HCT116 (cell line): ENCODE measurements around the gene RNF220. TPM values are rescaled to one million over a fixed set of nuclear protein-coding genes. Genes with fewer than 3 reads are reported as not detected.

Experiments used
- ATAC-seq: fragments of 200-7000 bp; cut with Tn5 transposase; 2 replicates; pipeline ENCODE4 v1.9.1; 2020; ENCODE audit warnings: mild to moderate bottlenecking, moderate library complexity
- BruUV-seq: library from RNA; stranded (reverse); fragments of 400-500 nt; replicated peaks from 2 replicates; lab custom pipeline; 2021; lab: Mats Ljungman, UMichigan
- CTCF ChIA-PET: fragments of 300-600 bp; sonication (Branson Sonifier 250); formaldehyde crosslinking; loops from one replicate; lab custom pipeline; 2021; ENCODE audit warnings: antibody characterized with exemption; lab: Charles Lee
- POLR2A ChIA-PET: fragments of 300-600, 350-600 bp; sonication (Branson Sonifier 250); formaldehyde crosslinking; loops from one replicate; lab custom pipeline; 2021; ENCODE audit warnings: antibody characterized with exemption; lab: Charles Lee
- RAD21 ChIA-PET, 2 experiments: fragments of 300-600 bp; sonication (Branson Sonifier 250); formaldehyde crosslinking; loops; one replicate each; lab custom pipeline; 2023; ENCODE audit warnings: low total read pairs in 2 of 2; ENCODE audit not compliant: uncharacterized antibody in 2 of 2, unreplicated experiment in 2 of 2, low non-redundant PET in 1 of 2; lab: Charles Lee
- DNase-seq: peaks from one replicate; pipeline ENCODE4 v3.0.0-alpha.2; 2010; ENCODE audit warnings: low read depth, low spot score
- H2AFZ ChIP-seq: fragments of 200-600 bp; shearing (Covaris generic), sonication (generic); 2 replicates; pipeline ENCODE4 v1.6.1; 2017; ENCODE audit warnings: low read depth, mixed run types, mixed read lengths, antibody characterized with exemption, low read length; ENCODE audit not compliant: poor library complexity, severe bottlenecking
- H3K27ac ChIP-seq: 2 replicates; pipeline ENCODE4 v1.5.1; 2012; ENCODE audit warnings: low read depth, low read length
- H3K27me3 ChIP-seq: fragments of 200-600 bp; sonication (generic); 2 replicates; pipeline ENCODE4 v1.6.1; 2016; ENCODE audit warnings: mixed run types, low read length, mixed read lengths; ENCODE audit not compliant: insufficient read depth
- H3K36me3 ChIP-seq, 2 experiments: fragments of 200-500 bp in 1 of 2; fragments of 200-600 bp in 1 of 2; sonication (Bioruptor generic) in 1 of 2; sonication (generic) in 1 of 2; 2 replicates each; pipeline versions ENCODE4 v1.5.1 to v1.6.1; 2014 to 2016; ENCODE audit warnings: low read length in 2 of 2, inconsistent platforms in 1 of 2, mixed read lengths in 1 of 2, mixed run types in 1 of 2; ENCODE audit not compliant: insufficient read depth in 2 of 2, control insufficient read depth in 1 of 2
- H3K4me1 ChIP-seq, 2 experiments: fragments of 200-600 bp in 1 of 2; sonication (generic) in 1 of 2; 2 replicates each; pipeline versions ENCODE4 v1.5.1 to v1.6.1; 2012 to 2017; ENCODE audit warnings: low read length in 2 of 2, inconsistent platforms in 1 of 2, mild to moderate bottlenecking in 1 of 2, mixed read lengths in 1 of 2, mixed run types in 1 of 2, moderate library complexity in 1 of 2; ENCODE audit not compliant: insufficient read depth in 2 of 2, control insufficient read depth in 1 of 2
- H3K4me2 ChIP-seq: fragments of 200-600 bp; sonication (generic); 2 replicates; pipeline ENCODE4 v1.6.1; 2017; ENCODE audit warnings: mixed run types, low read length, mixed read lengths
- H3K4me3 ChIP-seq, 2 experiments: fragments of 200-600 bp in 1 of 2; sonication (generic) in 1 of 2; replicated peaks in 1 of 2; 2 replicates each; pipeline ENCODE4 v1.5.1; 2011 to 2016; ENCODE audit warnings: low read length in 2 of 2, control low read depth in 1 of 2, low read depth in 1 of 2, mild to moderate bottlenecking in 1 of 2, mixed read lengths in 1 of 2, mixed run types in 1 of 2
- H3K79me2 ChIP-seq: fragments of 200-600 bp; sonication (generic); 2 replicates; pipeline ENCODE4 v1.6.1; 2017; ENCODE audit warnings: mild to moderate bottlenecking, mixed run types, low read length, moderate library complexity, mixed read lengths; ENCODE audit not compliant: insufficient read depth
- H3K9ac ChIP-seq: fragments of 200-600 bp; sonication (generic); 2 replicates; pipeline ENCODE4 v1.6.1; 2016; ENCODE audit warnings: low read length, mixed read lengths
- H3K9me2 ChIP-seq: fragments of 200-600 bp; sonication (generic), shearing (Covaris generic); 2 replicates; pipeline ENCODE4 v1.6.1; 2017; ENCODE audit warnings: mixed run types, mild to moderate bottlenecking, moderate library complexity; ENCODE audit not compliant: insufficient read depth
- H3K9me3 ChIP-seq, 2 experiments: fragments of 200-500 bp in 1 of 2; fragments of 200-600 bp in 1 of 2; sonication (Bioruptor generic) in 1 of 2; sonication (generic) in 1 of 2; 2 replicates each; pipeline ENCODE4 v1.6.1; 2014 to 2017; ENCODE audit warnings: low read length in 2 of 2, mixed read lengths in 2 of 2, inconsistent platforms in 1 of 2, low read depth in 1 of 2, mild to moderate bottlenecking in 1 of 2, mixed run types in 1 of 2, moderate library complexity in 1 of 2; ENCODE audit not compliant: control insufficient read depth in 1 of 2, insufficient read depth in 1 of 2
- H4K20me1 ChIP-seq: fragments of 200-600 bp; sonication (generic), shearing (Covaris generic); 2 replicates; pipeline ENCODE4 v1.6.1; 2017; ENCODE audit warnings: mixed run types, mild to moderate bottlenecking, moderate library complexity; ENCODE audit not compliant: insufficient read depth
- CBX3 ChIP-seq: IDR thresholded peaks from 2 replicates; pipeline ENCODE4 v1.6.1; 2012; ENCODE audit warnings: low read depth
- POLR2A ChIP-seq: IDR thresholded peaks from 2 replicates; pipeline ENCODE4 v1.7.0; 2011; ENCODE audit warnings: borderline replicate concordance; ENCODE audit not compliant: insufficient read depth, insufficient read length; ENCODE audit errors: extremely low read depth
- POLR2AphosphoS5 ChIP-seq: IDR thresholded peaks from 2 replicates; pipeline ENCODE4 v1.6.1; 2011; ENCODE audit warnings: mild to moderate bottlenecking, low read depth, low read length, moderate library complexity
- SIN3A ChIP-seq: IDR thresholded peaks from 2 replicates; pipeline ENCODE4 v1.6.1; 2012; ENCODE audit warnings: low read depth
- YY1 ChIP-seq: IDR thresholded peaks from 2 replicates; pipeline ENCODE4 v1.6.1; 2011; ENCODE audit warnings: low read length, low read depth, moderate library complexity, mild to moderate bottlenecking; ENCODE audit not compliant: insufficient replicate concordance; ENCODE audit errors: extremely low read depth
- ZFX ChIP-seq: fragments of 450-650 bp; IDR thresholded peaks from 2 replicates; pipeline ENCODE4 v1.6.1; 2017
- intact Hi-C: fragments of 100-400 bp; cut with micrococcal nuclease; formaldehyde crosslinking; loops from 2 replicates; pipeline ENCODE4 v1.10.0; 2022
- total RNA-seq: library from RNA; stranded (reverse); gene quantifications from one replicate; pipeline ENCODE4 v1.2.1, GENCODE V29; 2021; ENCODE audit not compliant: unreplicated experiment
- TF ChIP-seq, protein P1 (sequence below), 3 experiments: fragments of 200-600 bp in 1 of 3; sonication (generic) in 1 of 3; IDR thresholded peaks in 2 of 3; conservative IDR thresholded peaks in 1 of 3; 2 replicates each; pipeline ENCODE4 v1.5.1; 2012 to 2017; ENCODE audit warnings: low read depth in 2 of 3, low read length in 2 of 3, antibody characterized with exemption in 1 of 3, borderline replicate concordance in 1 of 3, control low read depth in 1 of 3, mild to moderate bottlenecking in 1 of 3, mixed read lengths in 1 of 3, mixed run types in 1 of 3, moderate library complexity in 1 of 3; ENCODE audit not compliant: insufficient read depth in 1 of 3
- TF ChIP-seq, protein P2 (sequence below): IDR thresholded peaks from 2 replicates; pipeline ENCODE4 v1.6.1; 2012

The RNF220 gene
- total RNA-seq, 1 experiment from 2014 or later: 84.5 TPM

DNA sequence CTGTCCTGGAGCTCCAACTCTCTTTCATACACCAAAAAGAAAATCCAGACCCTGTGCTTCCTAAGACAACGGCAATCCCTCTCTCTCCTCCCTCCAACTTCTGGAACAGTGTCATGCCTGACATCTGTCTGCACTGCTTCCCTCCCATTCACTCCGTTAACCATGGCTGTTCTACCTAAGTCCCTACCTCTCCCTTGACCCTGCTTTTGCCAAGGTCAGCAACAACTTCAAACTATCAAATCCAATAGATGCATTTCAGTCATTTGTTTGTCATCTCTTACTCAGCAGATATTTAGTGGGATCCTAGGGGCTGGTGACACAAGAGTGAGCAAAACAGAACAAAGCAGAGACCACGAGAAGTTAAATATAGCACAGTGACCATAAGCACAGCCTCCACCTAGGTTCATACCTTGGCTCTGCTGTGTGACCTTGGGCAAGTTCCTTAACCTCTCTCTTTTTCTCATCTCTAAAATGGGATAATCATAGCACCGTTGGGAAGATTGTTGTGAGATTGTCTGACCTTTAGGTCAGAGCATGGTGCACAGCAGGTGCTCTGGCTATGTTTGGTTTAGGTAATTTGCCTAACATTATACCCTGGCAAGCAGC is 180.4 kb downstream of the RNF220 start:
- DNase-seq (no peak), ATAC-seq (no peak)
- no peaks in the 10 kb centered on the region for H4K20me1 ChIP-seq
- no TSS peak for BruUV-seq
- no peaks in the 10 kb centered on the region for H3K36me3 ChIP-seq
- H3K9ac ChIP-seq: no peak overlapping the region
- TF ChIP-seq CBX3: no peak
- TF ChIP-seq, protein P1, sequence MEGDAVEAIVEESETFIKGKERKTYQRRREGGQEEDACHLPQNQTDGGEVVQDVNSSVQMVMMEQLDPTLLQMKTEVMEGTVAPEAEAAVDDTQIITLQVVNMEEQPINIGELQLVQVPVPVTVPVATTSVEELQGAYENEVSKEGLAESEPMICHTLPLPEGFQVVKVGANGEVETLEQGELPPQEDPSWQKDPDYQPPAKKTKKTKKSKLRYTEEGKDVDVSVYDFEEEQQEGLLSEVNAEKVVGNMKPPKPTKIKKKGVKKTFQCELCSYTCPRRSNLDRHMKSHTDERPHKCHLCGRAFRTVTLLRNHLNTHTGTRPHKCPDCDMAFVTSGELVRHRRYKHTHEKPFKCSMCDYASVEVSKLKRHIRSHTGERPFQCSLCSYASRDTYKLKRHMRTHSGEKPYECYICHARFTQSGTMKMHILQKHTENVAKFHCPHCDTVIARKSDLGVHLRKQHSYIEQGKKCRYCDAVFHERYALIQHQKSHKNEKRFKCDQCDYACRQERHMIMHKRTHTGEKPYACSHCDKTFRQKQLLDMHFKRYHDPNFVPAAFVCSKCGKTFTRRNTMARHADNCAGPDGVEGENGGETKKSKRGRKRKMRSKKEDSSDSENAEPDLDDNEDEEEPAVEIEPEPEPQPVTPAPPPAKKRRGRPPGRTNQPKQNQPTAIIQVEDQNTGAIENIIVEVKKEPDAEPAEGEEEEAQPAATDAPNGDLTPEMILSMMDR (IDR thresholded peaks at IDR 0.05 in 2 of 3, conservative IDR thresholded peaks at IDR 0.05 in 1 of 3; ENCODE audit: borderline replicate concordance in 1 of 3, insufficient read depth in 1 of 3, low read depth in 2 of 3, low read length in 2 of 3): no peak
- TF ChIP-seq, protein P2, sequence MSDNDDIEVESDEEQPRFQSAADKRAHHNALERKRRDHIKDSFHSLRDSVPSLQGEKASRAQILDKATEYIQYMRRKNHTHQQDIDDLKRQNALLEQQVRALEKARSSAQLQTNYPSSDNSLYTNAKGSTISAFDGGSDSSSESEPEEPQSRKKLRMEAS: no peak
- TF ChIP-seq YY1: no peak
- TF ChIP-seq POLR2AphosphoS5: no peak
- no peak for TF ChIP-seq POLR2A
- no peak for TF ChIP-seq SIN3A
- TF ChIP-seq ZFX: no peak
- no peaks in the 10 kb centered on the region for H3K9me3 ChIP-seq
- H3K4me1 ChIP-seq: peaks cover 0 to 8% of the 10 kb centered on the region in 2 experiments; a peak in 2 of 4 replicates
- H3K27ac ChIP-seq: no peak overlapping the region
- H3K79me2 ChIP-seq: no peaks in the 10 kb centered on the region
- ChIA-PET POLR2A (no interaction called here), CTCF (interaction anchor here (1.9 kb wide), 1 partner anchor 9 kb away, joined by 10 read pairs; no protein-coding TSS in a partner anchor), RAD21 (no interaction called here)
- no peak overlapping the region for H3K4me3 ChIP-seq
- intact Hi-C loops: no loop called here
- peaks cover 18% of the 10 kb centered on the region; the same call in 1 of the 2 replicates for H3K27me3 ChIP-seq
- no peak overlapping the region for H2AFZ ChIP-seq
- no peak overlapping the region for H3K4me2 ChIP-seq
- no peaks in the 10 kb centered on the region for H3K9me2 ChIP-seq
